Daoy (cell line): Measurements from ENCODE around the gene CCDC9B. TPM values are rescaled to one million over a fixed set of nuclear protein-coding genes. Genes with fewer than 3 reads are reported as not detected.
A peak's percentile ranks its signal among the peaks of the same experiment; 100 is the strongest.

Experiments
- DNase-seq: peaks from one replicate; pipeline ENCODE4 v3.0.0-alpha.2; 2015; ENCODE audit warnings: low read depth
- total RNA-seq: library from RNA; depleted of rRNA; stranded (reverse); fragments of >200 nt; shearing (Covaris generic); gene quantifications from 2 replicates; pipeline ENCODE4 v1.2.3, GENCODE V29; 2014

The CCDC9B gene
- total RNA-seq, 1 experiment from 2014 or later = 6.1 TPM

GRCh38 chr15:40331026-40331425, 9.7 kb downstream of the CCDC9B start:
- DNase-seq = no peak

DNA sequence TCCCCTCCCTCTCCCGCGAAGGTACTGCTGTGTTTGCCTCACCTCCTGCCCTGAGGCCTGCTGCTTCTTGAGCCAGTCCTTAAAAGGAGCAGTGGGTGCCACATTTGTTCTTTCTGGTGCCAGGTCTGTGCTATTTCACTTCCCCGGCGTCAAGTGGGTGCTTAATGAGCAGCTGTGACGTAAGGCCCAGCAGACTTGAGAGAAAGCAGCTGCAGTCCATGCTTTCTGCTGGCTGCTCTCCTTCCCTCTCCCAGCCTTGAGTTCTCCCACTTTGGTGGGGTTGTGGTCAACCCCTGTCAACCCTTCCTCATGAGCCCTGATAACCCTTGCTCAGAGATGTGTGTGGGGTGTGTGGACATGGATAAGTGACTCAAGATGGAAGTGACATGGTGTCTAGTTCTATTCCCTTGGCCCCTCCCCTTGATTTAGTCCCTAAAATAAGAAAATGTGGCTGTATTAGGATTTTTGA, 10.3 kb downstream of the CCDC9B start:
- DNase-seq = peak; percentile 18

GRCh38 chr15:40329804-40330203, 10.9 kb downstream of the CCDC9B start:
- no peak for DNase-seq

- no peak for DNase-seq
Measured at GRCh38 chr15:40328751-40329150, 12.0 kb downstream of the CCDC9B start.

DNA sequence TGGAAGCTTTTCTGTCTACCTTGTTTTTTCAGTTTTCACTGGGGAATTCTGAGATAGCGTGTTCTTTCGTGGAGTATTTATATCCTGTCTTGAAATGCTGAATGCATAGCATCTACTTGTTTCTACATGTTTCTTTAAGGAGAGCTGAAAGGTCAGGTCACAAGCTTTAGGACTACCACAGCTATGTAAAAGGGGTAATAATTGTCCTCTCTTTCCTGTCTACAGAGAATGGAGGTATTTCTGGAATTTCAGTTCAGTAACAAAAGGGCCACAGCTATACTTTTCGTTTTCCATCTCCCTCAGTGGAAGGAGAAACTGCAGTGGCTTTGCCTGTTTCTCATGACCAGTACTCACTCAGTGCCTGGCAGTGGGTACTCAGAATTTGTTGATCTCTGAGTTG, 12.6 kb downstream of the CCDC9B start:
- no peak for DNase-seq

DNA sequence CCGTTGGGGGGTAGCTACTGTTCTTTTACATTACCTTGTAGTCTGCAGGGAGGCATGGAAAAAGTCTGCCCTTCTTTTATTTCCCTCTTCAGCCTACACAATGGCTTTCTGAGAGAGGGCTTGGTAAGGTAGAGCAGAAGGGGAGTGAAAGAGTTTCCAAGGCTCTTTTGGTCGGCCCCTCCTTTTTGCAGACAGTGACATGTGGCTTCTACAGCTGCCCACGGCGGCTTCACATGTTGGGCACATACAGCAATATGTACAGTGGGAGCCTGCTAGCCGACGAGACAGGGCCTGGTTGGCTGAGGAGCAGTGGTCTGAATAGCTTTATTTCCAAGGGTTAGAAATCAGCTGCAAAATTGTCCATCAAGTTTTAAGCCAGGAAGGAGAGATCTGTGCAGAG, 13.3 kb downstream of the CCDC9B start:
- no peak for DNase-seq

DNA sequence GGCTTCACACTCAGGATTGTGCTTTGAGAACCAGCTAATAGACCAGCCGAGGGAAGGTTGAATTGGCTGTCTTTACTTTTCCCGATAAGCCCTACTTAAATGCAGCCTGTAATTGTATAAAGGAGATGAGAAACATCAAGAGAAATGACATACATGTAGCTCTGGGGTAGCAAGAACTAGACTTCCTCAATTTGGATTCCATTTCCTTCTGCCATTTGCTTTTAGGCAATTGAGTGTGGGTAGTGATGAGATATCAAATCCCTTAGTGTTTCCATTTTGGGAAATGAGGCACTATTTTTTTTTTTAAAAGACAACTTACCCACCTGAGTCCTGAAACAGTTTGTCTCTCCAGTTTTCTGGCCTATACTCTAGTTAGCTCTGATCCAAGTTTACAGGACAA, 15.0 kb downstream of the CCDC9B start:
- no peak for DNase-seq

DNA sequence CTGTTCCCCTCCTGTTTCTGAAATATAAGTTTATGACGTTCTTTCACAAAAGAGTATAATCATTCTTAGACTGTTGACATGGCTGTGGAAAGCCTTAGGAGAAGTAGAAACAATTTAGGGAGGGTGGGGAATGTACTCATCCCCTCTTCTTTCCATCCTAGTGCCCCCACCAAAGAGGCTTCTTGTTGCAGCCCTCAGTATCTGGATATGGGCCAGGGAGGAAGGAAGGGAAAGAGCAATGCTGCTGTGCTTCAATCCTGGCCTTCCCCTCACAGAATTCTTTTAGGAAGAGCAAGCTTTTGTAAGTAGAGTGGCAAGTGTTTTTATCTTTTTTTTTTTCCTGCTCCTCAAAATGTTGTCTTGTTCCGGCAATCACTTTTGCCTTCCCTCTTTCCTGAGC, 15.6 kb downstream of the CCDC9B start:
- no peak for DNase-seq

DNA sequence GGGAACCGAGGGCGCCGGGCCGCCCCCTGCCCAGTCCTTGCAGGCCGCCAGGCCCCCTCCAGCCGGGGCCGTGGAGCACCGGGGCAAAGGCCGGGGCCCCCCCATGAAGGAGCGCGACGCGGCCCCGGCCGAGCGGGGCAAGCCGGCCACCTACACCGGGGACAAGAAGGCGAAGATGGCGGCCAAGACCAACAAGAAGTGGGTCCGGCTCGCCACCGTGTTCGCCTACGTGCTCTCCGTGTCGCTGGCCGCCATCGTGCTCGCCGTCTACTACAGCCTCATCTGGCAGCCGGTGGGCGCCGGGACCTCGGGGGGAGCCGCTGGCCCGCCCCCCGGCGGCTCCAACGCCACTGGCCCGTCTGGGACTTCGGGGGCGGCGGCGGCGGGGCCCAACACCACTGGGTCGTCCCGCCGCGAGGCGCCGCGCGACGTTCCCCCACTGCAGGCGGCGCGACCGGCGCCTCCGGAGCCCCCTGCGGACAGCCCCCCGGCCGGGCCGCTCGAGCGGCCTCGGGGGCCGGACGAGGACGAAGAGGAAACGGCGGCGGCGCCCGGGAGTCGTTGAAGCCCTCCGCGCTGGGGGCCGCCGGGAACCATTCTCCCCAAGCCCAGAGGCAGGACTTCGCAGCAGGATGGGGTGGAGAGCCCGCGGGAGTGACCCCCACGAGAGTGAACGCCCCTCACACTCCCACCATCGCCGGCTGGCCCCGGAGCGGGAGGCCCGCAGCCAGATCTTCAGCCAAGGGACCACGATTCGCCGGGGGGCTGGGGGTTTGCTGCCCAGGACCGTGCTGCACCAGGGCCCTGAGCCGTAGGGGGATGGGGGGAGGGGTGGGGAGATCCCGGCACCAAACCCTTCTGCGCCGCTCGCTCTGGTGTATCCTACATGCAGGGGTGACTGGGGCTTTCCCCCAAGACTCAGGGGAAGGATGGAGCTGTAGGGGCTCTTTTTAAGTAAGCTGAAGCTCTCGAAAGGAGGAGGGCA, 16.5 kb downstream of the CCDC9B start:
- DNase-seq = peak; percentile 37

GRCh38 chr15:40323239-40323952, 17.3 kb downstream of the CCDC9B start, which contains the start of gene INAFM2:
Gene INAFM2 (plus strand): TSS chr15:40323692. CDS start chr15:40324056, 364 bp downstream.
- DNase-seq = peak; percentile 92

DNA sequence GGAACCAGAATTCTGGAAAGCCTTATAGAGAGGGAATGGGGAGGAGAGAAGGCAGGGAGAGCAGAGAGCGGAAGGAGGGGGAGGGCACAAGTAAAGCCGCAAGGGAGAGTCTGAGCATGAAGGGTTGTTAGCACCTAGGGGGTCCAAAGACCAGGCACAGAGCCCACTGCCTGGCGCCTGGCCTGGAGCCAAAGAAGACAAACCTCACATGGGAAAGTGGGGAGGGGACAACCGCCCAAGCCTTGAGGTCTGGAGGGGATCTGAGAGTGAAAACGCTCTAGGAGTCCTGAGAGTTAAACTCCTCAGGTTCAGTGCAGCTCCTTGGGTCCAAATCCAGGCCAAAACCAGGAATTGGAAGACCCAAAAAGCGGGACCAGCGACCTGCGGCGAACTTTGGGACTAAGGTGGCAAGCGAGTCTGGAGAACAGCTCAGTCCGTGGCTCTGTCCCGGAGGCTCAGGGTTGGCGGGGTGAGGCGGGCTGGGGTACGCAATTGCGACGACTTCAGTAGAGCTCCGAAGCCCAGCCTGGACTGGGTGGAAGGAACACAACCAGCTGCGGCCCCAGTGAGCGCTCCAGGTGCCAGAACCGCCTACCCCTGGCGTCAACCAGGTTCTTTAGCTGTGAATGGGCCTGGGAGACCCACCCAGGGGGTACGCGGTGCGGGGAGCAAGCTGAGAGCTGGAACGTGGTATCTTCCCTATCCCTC, 18.1 kb downstream of the CCDC9B start:
- DNase-seq = no peak

DNA sequence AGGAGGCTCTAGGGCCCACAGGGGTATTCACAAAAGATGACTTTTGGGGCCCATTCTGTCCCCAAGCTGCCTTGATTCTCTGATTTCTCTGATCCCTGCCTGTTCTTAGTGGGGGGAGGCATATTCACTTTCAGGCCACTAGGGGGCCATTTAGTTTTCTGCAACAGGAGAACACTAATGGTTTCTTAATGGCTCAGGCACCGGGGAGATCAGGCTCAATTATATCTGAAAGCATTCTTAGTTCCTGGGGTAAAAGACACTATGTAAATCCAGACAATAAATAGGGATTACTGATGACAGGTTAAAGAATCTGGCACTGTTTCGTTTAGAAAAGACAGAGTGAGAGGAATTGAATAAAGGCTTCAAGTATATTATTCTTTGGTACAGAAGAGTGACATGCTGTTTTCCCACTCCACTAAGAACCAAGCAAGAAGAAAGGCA, 19.8 kb downstream of the CCDC9B start:
- peak; percentile 46 for DNase-seq

- DNase-seq = no peak
Measured at GRCh38 chr15:40320409-40320808, 20.3 kb downstream of the CCDC9B start.

DNA sequence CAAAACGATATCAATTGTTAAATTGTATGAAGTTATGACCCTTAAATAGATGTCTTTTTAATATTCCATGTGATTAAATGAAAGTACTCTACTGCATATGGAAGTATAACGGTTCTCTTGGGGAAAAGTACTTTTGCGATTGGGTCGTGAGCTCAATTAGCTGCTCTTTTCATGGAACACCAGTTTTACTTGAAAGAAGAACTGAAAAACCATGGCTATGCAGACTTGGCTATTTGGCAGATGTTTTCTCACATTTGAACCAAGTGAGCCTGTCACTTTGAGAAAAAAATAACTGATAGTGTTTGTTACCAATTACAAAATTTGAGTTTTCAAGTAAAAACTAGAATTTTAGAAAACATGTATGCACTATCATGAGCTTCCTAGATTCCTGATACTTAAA, 23.2 kb downstream of the CCDC9B start:
- no peak for DNase-seq

DNA sequence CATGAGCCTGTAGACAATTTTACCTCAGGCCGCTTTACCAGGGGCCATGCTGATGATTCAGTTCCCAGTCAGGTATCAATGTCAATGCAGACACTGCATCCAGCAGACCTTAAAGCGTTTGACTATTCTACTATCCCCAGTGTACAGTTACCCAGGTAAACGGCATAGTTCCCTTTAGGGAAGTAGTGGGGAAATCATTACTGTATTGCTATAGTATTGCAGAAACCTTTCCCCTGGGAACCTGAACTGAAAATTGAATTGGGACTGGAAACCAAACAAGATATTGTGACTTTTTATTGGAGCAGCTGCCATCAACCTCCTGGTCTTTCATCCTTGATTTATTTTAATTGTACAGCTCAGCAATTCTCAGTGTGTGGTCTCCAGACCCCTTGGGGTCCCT, 23.8 kb downstream of the CCDC9B start:
- DNase-seq = no peak

GRCh38 chr15:40314723-40315276, 25.9 kb downstream of the CCDC9B start:
- peak; percentile 25 for DNase-seq

DNA sequence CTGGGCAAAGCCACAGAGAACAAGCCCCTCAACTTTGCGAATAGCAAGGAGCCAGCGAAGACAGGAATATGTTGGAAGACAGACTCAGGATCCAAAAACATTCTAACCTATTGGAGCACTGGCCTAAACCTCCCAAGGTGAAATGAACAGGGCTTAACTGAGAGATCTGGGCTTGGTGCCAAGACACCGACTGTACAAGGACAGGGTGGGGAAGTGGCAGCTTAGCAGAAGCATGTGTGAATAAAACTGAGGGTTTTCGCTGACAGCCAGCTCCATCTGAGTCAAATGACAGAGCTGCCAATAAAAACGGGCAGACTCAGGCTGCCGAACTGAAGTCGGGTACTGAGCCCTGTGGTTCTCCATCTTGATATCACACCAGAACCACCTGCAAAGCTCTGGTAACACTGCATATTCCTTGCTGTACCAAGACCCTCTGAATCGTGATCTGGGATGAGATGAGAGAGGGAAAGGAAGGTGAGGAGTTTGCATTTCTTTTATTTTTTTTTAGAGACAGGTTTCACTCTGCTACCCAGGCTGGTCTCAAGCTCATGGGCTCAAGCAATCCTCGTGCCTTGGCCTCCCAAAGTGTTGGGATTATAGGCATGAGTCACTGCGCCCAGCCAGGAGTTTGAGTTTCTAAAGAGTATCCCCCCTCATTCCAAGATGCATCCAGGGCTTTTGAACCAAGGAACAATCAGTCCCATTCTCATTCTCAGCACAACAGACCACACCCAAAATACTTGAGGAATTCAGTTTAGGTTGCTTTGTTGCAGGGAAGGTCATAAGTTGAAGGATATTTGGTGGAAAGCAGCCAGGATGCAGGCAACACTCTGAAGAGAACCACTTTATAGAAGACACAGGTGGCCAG, 27.0 kb downstream of the CCDC9B start:
- DNase-seq = peak; percentile 66

DNA sequence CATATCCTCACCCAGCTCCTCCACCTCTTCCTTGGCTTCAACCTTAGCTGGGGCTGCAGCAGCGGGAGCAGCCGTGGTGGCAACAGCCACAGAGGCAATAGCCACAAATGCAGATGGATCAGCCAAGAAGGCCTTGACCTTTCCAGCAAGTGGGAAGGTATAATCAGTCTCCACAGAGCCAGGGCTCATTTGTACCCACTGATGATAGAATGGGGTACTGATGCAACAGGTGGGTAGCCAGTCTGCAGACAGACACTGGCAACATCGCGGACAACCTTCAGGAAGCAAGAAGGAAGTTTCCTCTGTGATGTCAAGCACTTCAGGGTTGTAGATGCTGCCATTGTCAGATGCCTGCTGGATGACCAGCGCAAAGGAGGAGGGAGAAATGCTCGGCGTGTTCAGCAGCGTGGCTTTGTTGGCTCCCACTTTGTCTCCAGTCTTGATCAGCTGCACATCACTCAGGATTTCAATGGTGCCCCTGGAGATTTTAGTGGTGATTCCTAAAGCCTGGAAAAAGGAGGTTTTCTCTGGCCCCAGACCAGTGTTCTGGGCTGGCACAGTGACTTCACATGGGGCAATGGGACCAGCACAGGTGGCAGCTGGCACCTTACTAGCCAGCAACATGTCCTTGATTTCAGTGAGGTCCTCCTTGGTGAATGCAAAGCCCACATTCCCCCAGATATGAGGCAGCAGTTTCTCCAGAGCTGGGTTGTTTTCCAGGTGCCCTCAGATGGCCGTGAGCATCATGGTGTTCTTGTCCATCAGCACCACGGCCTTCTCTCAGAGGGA, 28.2 kb downstream of the CCDC9B start:
- DNase-seq = no peak

DNA sequence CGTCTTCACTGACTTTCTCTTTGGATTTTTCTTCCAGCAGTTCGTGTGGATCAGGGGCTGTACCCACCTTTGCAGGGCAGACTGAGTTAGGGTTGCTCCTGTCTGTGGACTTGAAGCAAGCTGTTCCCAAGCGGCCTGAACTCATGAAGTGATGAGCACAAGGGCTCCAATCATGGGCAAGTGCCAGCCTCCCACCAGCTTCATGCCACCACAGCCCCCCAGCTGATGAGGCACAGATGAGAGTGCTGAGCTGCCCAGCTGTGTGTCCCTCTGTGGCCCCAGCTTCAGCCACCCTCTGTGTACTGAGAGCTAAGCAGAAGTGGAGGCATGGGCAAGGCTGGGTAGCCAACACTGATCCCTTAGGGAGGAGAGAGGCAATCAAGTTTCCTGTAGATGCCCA, 29.7 kb downstream of the CCDC9B start:
- DNase-seq = no peak
